ENCODE results near the gene LRRC14B. TPM values are rescaled to one million over a fixed set of nuclear protein-coding genes. Genes with fewer than 3 reads are reported as not detected.
"Not testable (repeated sequence)": the region's sequence is repeated elsewhere in the genome, so short reads cannot be mapped to it uniquely, and the experiment has no call there.

The LRRC14B gene
- total RNA-seq, 1 experiment from 2014 or later: 0.06 TPM

DNA sequence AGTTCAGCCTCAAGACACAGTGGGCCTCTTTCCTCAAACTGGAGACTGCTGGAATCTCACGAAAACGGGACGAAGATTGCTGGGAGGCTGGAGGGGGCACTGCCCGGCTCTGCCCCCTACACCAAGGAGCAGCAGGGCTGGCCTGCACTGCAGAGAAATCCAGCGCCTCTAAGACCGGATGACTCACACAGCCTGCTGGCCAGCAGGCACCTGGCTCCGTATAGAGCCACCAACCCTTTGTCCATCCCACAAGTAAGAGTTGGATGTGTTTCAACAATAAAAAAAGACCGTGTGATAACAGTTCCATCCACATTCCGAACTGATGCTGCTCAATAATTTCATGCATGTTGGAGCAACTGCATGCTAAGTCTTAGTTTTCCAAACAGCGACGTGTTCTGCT lies 15.1 kb downstream of the LRRC14B start:
- DNase-seq (ENCODE audit: low read depth): peak; percentile 42

GRCh38 chr5:206927-207536 lies 15.7 kb downstream of the LRRC14B start:
- no peak for DNase-seq (ENCODE audit: low read depth)

DNA sequence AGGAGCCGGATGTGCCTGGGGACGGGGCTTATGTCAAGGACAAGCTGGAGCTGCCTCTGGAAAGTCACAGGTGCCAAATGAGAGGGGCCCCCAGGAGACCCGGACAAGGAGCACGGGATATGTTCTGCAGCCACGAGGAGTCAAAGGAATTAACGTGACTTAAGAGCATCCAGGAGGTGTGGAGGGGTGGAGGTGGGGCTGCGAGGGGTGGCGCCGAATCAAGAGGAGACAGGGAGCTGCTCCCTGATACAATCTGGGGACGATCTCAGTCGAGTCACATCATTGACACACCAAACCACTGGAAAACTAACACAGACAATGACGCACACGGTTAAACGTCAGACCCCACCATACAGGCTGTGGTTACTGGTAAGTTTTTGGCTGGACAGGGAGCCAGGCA lies 16.3 kb downstream of the LRRC14B start:
- DNase-seq (ENCODE audit: low read depth): no peak

DNA sequence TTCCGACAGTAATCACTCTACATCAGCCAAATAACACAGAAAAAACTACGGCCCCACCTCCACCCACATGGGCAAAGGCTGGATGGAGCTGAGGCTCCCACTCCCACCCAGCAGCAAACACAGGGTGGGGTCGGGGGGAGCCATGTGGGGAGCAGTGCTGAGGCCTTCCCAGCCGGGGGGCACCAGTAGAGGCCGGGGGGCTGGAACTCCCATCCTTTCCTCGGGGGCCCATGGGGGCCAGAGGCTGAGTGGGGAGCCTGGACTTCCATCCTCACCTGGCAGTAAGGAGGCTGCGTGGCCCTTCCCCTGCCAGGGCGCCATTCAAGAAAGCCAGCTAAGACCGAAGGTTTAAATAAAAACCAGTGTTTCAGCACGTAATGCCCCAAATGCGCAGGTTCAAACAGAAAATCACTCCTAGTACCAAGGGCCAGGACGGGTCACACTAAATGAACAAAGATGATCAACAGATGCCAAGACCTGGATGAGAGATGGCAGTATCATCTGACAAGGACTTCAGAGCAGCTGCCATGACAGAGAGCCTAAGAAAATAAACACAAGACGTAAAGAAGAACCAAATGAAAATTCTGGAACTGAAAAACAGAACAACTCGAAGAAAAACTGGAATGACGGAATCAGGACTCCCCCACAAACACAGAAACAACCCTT lies 17.3 kb downstream of the LRRC14B start:
- DNase-seq (ENCODE audit: low read depth): no peak

- no peak for DNase-seq (ENCODE audit: low read depth)
These were observed 22.6 kb downstream of the LRRC14B start for GRCh38 chr5:213803-214395.

DNA sequence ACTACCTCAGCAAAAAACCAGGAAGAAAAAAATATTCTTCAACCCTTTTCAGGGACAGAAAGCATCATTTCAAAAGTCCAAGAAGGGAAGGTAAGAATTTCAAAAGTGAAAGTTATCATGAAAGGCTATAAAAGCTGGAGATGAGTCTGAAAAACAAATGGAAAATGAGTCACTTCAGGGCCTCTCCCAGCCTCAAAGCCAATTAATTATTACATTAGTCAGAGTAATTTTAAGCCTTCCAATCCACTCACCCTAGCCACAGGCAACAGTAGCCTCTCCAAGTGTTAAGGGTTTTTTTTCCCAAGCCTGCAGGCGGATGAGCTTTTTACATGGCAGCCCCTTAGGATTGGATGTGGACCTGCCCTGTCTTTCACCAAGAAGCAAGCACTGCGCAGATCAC lies 24.0 kb downstream of the LRRC14B start:
- DNase-seq (ENCODE audit: low read depth): peak; percentile 35

DNA sequence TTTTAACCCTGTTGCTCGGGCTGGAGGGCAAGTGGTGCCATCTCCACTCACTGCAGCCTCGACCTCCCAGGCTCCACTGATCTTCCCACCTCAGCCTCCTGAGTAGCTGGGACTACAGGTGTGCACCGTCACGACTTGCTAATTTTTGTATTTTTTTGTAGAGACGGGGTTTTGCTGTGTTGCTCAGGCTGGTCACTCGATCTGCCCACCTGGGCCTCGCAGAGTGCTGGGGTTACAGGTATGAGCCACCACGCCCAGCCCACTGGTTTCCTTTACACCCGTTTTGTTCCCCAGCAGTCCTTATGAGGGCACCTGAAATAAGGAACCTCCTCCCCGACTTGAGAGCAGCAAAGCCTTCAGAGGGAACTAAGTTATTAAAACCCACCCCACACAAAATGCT lies 24.8 kb downstream of the LRRC14B start:
- DNase-seq (ENCODE audit: low read depth): not testable (repeated sequence)

DNA sequence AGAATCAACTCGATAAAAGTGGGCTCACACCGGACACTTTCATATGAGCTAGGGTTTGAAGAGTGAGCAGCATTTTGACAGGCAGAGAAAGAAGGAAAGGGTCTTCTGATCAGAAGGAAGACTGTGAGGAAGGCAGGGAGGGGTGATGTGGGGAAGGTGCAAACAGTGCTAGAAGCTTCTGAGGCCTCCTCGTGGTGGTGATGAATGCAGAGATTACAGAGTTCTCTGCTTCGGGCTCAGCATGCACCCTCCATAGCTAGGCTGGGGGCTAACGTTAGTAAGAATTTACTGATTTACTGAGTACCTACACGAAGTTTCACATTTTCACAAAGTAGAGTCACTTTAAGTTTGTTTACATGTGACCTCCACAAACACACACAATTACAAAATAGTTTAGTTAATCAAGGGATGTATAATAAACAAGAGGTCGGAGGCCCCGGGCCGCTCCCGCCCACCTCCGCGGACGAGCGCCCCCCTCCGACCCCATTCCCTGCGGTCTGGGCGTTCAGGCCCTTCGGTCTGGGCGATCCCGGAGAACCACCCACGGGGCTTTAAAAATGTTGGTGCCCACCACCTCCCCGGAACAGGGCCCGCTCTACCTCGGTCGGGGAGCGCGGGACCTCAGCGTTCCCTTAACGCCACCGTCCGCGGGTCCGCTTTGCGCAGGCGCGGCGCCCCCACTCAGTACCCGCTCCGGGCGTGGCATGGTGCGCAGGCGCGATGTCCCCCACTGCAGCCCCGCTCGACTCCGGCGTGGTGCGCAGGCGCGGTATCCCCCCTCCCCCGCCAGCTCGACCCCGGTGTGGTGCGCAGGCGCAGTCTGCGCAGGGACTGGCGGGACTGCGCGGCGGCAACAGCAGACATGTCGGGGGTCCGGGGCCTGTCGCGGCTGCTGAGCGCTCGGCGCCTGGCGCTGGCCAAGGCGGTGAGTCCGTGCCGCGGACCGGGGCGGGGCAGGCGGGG lies 26.5 kb downstream of the LRRC14B start, which contains the start of the genes CCDC127 and SDHA:
TSS of gene CCDC127 (minus strand) at position 660 of the 963 bp plus-strand sequence. CDS start 1,304 bp downstream, outside the sequence.
TSS of gene SDHA (plus strand) at position 827 of the 963 bp plus-strand sequence. CDS start at position 863, 36 bp downstream.
- peak; percentile 85 for DNase-seq (ENCODE audit: low read depth)

DNA sequence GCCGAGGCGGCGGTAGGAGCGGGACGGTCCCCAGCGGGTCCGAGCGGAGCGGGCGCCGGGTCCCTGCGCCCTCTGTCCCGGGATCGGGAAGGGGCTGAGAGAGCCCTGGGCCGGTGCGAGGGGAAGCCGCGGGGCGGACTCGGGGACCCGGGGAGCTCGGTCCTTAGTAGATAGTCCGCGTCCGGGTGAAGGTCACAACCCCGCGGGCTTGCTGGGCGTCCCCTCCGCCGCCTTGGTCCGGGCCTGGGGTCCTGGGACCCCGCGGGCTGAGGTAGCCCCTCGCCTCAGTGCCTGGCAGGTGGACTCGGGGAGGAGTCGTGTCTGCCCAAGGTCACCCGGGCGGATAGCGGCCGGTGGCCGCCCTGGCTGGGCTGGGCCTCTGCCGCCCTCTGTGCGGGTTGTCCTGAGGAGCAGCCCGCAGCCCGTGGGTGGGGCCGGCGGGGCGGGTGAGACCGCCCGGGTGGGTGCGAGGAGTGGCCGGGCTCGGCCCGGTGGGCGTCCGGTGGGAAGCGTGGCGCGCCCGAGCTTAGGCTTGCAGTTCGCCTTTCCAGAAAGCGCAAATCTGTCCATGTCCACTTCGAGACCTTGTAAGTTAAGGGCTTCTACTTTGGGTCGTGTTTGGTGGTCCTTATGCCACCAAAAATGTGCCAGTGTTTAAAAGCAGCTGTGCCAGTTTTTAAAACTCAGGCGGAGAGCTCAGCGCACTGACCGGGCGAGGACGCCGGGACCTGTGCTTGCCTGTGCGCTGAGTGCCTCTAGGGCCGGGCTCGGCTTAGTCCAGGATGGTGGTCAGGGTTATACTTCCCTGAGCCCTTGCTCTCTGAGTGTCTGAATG lies 27.4 kb downstream of the LRRC14B start:
- DNase-seq (ENCODE audit: low read depth): peak; percentile 25

GRCh38 chr5:219460-219863 lies 28.2 kb downstream of the LRRC14B start:
- DNase-seq (ENCODE audit: low read depth): peak; percentile 19

- no peak for DNase-seq (ENCODE audit: low read depth)
These were observed 28.7 kb downstream of the LRRC14B start for GRCh38 chr5:219991-220390.

GRCh38 chr5:222951-223715 lies 31.8 kb downstream of the LRRC14B start:
- not testable (repeated sequence) for DNase-seq (ENCODE audit: low read depth)

- no peak for DNase-seq (ENCODE audit: low read depth)
These were observed 32.5 kb downstream of the LRRC14B start for GRCh38 chr5:223791-224190.

DNA sequence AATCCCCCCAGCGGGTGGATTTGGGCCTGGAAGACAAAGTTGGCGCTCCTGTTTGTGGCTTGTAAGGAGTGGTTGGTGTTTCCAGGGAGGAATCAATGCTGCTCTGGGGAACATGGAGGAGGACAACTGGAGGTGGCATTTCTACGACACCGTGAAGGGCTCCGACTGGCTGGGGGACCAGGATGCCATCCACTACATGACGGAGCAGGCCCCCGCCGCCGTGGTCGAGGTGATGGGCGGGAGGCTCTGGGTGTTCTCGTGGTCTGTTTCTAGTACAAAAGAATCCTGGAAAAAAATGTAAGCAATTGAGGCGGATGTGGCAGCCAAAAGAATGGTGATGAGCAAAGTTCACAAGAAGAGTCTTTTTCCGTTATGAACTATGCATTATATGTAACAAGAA lies 34.0 kb downstream of the LRRC14B start:
- DNase-seq (ENCODE audit: low read depth): no peak

DNA sequence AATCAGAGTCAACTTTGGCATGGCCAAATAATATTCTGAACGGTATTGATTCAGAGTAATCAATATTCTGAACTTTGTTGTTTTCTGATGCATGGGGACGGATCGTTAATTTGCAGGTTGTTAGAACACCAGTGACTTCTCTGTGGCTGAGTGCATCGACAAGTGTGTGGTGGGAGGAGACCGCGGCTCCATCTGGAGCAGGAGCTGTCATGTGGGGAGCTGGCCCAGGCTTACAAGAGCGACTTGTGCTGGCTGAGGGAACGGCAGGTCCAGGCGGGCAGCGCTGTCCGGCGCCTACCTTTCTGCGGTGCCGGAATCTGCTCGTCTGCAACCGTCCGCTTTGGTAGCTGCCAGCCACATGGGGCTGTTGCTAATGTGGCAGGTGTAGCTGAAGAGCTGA lies 36.1 kb downstream of the LRRC14B start:
- DNase-seq (ENCODE audit: low read depth): not testable (repeated sequence)

DNA sequence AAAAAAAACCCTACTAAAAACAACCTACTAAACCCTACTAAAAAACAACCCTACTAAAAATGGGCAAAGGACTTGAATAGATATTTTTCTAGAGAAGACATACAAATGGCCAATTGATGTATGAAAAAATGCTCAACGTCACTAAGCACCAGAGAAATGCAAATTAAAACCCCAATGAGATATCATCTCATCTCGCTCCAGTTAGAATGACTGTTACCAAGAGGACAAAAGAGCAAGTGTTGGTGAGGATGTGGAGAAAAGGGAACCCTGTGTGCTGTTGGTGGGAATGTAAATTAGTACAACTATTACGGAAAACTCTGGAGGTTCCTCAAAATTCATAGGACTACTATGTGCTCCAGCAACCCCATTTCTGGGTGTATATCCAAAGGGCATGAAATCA lies 37.6 kb downstream of the LRRC14B start:
- DNase-seq (ENCODE audit: low read depth): no peak

DNA sequence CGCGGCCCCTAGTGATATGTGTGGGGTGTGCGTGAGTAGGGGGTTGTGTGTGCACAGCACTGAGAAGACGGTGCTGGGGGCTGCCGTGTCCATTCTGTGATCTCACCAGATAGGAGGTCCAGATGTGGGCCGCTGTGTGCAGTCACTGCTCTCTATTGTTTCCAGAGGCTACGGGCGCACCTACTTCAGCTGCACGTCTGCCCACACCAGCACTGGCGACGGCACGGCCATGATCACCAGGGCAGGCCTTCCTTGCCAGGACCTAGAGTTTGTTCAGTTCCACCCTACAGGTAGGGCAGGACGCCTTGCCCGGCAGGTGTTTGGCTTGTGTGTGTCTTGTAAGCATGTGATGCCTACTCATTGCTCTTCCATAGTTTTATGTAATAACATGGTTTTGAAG lies 39.4 kb downstream of the LRRC14B start:
- no peak for DNase-seq (ENCODE audit: low read depth)

GRCh38 chr5:231661-232060 lies 40.4 kb downstream of the LRRC14B start:
- no peak for DNase-seq (ENCODE audit: low read depth)

DNA sequence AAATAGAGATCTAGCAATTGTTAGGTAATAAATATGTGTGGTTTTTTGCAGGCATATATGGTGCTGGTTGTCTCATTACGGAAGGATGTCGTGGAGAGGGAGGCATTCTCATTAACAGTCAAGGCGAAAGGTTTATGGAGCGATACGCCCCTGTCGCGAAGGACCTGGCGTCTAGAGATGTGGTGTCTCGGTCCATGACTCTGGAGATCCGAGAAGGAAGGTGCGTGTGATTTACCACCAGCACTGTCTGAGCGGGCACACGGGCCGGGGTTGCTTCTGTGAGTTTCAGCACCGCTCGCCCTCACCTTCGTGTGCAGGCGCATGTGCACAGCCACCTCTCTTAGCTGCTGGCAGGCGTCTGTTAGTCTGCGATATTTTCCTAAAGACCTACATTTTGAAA lies 42.1 kb downstream of the LRRC14B start:
- DNase-seq (ENCODE audit: low read depth): not testable (repeated sequence)

GRCh38 chr5:234450-234849 lies 43.2 kb downstream of the LRRC14B start:
- DNase-seq (ENCODE audit: low read depth): no peak
